Breast epithelium (tissue), 3 donors: ENCODE measurements around the gene SPAG6.

ENCODE experiments used
- POLR2AphosphoS5 ChIP-seq, 3 donors: sonication (generic); formaldehyde crosslinking; IDR thresholded peaks; one replicate each; pipeline ENCODE4 v1.6.1; 2017; ENCODE audit warnings: antibody characterized with exemption in 3 of 3
- TF ChIP-seq, protein P1 (sequence below), 3 donors: fragments of 450-650 bp; IDR thresholded peaks; one replicate each; pipeline ENCODE4 v1.5.1; 2016 to 2017; ENCODE audit warnings: antibody characterized with exemption in 3 of 3, mild to moderate bottlenecking in 3 of 3, moderate library complexity in 3 of 3

DNA sequence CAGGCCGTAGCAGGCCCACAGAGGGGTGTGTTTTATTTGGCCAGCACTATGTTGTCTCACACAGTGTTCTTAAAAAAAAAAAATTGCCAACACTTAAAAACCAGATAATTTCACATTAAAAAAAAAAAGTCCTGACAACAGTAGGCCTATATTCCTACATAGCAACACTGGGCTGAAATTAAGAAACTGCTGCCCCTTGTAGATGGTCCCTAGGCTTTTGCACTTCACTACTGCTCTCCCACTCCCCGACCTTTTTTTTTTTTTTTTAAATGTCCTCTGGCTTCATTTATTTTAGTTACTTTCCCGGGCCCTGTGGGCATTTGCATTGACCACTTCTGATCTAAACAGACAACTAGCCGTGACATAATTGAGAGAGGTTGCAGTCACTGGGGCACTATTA is 36.0 kb downstream of the SPAG6 start:
- TF ChIP-seq, protein P1, sequence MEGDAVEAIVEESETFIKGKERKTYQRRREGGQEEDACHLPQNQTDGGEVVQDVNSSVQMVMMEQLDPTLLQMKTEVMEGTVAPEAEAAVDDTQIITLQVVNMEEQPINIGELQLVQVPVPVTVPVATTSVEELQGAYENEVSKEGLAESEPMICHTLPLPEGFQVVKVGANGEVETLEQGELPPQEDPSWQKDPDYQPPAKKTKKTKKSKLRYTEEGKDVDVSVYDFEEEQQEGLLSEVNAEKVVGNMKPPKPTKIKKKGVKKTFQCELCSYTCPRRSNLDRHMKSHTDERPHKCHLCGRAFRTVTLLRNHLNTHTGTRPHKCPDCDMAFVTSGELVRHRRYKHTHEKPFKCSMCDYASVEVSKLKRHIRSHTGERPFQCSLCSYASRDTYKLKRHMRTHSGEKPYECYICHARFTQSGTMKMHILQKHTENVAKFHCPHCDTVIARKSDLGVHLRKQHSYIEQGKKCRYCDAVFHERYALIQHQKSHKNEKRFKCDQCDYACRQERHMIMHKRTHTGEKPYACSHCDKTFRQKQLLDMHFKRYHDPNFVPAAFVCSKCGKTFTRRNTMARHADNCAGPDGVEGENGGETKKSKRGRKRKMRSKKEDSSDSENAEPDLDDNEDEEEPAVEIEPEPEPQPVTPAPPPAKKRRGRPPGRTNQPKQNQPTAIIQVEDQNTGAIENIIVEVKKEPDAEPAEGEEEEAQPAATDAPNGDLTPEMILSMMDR (IDR thresholded peaks at IDR 0.05), result no peak
- TF ChIP-seq POLR2AphosphoS5 (IDR thresholded peaks at IDR 0.05), result no peak
